Epithelial cell of esophagus (primary cell): ENCODE data around the gene DENND6B.
"Not testable (repeated sequence)": the region's sequence is repeated elsewhere in the genome, so short reads cannot be mapped to it uniquely, and the experiment has no call there.

ENCODE experiments used
- DNase-seq: peaks from one replicate; pipeline ENCODE4 v3.0.0; 2010; ENCODE audit warnings: low read depth
- H3K4me3 ChIP-seq: 2 replicates; pipeline ENCODE4 v1.5.1; 2011; ENCODE audit warnings: mild to moderate bottlenecking, low read length, control low read depth
- CTCF ChIP-seq: IDR thresholded peaks from 2 replicates; pipeline ENCODE4 v1.5.1; 2011; ENCODE audit warnings: low read depth, mild to moderate bottlenecking, low read length, control low read depth, inconsistent platforms; ENCODE audit not compliant: insufficient read depth; ENCODE audit errors: missing control alignments

DENND6B gene

DNA sequence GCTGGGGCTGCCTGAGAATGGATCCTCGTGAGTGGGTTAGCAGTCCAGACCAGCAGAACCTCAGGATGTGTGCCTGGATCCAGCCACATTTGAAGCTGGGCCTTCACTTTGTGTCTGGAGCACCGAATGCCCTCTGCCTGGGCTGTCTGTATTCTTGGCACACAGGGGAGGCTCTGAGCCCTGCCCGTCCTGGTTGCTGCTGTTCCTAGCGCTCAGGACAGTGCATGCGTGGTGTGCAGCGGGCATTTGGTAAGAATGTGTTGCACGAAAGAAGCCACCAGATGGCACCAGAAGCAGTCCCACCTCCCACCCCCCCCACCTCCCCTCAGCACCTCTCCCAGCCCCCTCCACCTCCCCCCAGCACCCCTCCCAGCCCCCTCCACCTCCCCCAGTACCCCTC, 52.5 kb downstream of the DENND6B start:
- TF ChIP-seq CTCF, result peak; percentile 42
- no peak overlapping the region for H3K4me3 ChIP-seq
- peak; percentile 65 for DNase-seq

DNA sequence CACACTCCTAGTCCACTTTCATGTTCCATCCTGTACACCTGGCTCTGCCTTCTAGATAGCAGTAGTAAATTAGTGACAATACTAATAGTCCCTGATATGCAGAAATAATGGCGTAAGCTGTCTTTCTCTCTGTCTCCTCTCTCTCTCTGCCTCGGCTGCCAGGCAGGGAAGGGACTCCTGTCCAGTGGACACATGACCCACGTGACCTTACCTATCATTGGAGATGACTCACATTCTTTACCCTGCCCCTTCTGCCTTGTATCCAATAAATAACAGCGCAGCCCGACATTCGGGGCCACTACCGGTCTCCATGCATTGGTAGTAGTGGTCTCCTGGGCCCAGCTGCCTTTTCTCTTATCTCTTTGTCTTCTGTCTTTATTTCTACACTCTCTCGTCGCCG, 53.0 kb downstream of the DENND6B start:
- H3K4me3 ChIP-seq, DNase-seq: not testable (repeated sequence)

DNA sequence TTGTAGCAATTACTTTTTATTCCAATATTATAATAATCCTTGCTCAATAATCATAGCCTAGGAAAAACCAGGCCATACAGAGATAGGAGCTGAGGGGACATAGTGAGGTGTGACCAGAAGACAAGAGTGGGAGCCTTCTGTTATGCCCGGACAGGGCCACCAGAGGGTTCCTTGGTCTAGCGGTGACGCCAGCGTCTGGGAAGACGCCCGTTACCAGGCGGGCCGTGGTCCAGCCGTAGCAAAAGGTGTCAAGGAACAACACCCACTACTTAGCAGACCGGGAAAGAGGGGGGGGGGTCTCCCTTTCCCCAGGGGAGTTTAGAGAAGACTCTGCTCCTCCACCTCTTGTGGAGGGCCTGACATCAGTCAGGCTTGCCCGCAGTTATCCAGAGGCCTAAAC, 53.5 kb downstream of the DENND6B start:
- not testable (repeated sequence) for DNase-seq

GRCh38 chr22:50272044-50272802, 54.6 kb downstream of the DENND6B start:
- H3K4me3 ChIP-seq, result no peak overlapping the region
- TF ChIP-seq CTCF, result no peak
- no peak for DNase-seq

More for the DNA sequence above, 53.5 kb downstream of the DENND6B start:
- H3K4me3 ChIP-seq, result not testable (repeated sequence)

GRCh38 chr22:50271519-50271970, 55.3 kb downstream of the DENND6B start:
- DNase-seq, result peak; percentile 73
- H3K4me3 ChIP-seq, result peak overlapping the region; percentile 45
- TF ChIP-seq CTCF, result no peak

- H3K4me3 ChIP-seq, result peak overlapping the region; percentile 45
- no peak for TF ChIP-seq CTCF
- peak; percentile 72 for DNase-seq
Observed at GRCh38 chr22:50270666-50271394, 56.0 kb downstream of the DENND6B start.

DNA sequence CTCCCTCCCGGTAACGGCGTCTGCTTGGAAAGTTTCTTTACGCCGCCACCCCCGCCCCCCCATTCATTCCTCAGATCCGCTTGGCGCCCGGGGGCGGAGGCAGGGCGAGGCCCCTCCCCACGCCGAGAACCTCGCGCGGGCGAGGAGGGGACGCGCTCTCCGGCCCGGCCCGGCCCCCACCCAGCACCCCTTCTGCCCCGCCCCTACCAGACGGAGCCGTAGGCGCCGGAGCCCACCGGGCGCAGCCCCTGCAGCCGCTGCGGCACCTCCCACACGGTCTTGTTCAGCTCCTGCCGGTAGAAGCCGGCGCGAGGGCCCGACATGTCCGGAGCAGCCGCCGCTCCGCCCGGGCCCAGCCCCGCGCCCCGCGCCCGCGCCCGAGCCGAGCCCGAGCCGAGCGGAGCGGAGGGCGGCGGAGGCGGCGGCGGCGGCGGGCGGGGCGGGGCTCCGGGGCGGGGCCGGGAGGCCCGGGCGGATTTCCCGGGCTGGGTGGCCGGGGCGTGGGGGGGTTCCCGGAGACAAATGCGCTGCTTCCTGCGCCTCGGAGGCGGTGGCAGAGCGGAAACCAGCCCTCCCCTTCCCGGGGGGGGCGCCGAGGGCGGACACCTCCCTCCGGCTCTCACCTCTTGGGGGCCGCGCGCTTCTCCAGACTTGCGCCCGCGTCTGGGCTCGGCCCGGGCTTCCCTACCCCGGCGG, 56.7 kb downstream of the DENND6B start, which contains the start of gene MAPK11:
TSS of gene MAPK11 (minus strand) at position 411 of the 696 bp plus-strand sequence. CDS start at position 323, 88 bp downstream.
- no peak for TF ChIP-seq CTCF
- peak within 1 kb of the TSS; percentile 45 for H3K4me3 ChIP-seq
- peak; percentile 50 for DNase-seq

DNA sequence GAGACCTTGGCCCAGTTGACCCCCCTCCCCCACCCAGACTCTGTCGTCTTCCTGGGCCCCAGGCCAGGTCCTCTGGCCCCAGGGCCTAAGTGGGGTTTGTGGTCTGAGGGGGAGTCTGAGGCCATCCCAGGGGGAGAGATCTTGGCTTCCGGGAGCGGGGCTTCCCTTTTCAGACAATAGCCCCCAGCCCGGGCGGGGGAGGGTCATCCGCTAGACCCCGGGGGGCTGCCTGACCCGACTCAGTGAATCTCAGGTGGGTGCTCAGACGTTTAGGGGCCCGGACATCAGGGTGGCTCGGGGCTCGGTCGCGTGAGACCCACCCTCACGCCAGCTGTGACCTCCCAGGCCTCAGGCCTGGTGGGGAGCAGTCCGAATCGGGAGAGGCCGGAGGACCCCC, 57.2 kb downstream of the DENND6B start:
- TF ChIP-seq CTCF, result no peak
- no peak for DNase-seq

More for the DNA sequence above, 57.2 kb downstream of the DENND6B start:
- peak overlapping the region; percentile 18 for H3K4me3 ChIP-seq
